ENCODE data around the gene ACMSD.

DNA sequence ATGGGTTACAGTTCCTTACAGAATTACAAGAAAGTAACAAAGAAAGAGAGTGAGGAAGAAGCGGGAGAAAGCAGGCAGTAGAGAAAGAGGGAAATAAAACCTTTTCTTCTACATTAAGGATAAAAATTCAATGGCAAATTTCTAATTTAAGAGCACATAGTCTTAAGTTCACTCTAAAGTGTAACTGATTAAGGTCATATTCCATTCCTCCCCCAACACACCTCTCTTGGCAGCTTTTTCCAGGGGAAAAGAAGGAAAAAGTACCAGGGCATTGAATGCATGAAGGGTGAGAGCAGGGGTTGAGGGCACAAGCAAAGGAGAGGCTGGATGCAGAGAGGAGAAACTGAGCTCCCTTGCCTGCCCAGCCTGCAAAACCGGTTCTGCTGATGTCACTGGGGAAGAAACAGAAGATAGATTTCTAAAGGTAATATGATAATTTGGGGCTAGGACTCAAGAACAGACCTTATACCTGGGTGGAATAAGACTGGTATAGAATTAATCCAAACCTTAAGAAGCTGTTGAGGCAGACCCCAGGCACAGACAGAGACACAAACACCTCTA lies 4.6 kb downstream of the ACMSD start:
- TF ChIP-seq POLR2A (IDR thresholded peaks at IDR 0.05; ENCODE audit: low read depth, low read length) (no peak), SPI1 (IDR thresholded peaks at IDR 0.05; ENCODE audit: low read depth, low read length) (no peak), POU2F2 (IDR thresholded peaks at IDR 0.05; ENCODE audit: low read depth, low read length) (no peak), POLR2AphosphoS5 (IDR thresholded peaks at IDR 0.05; ENCODE audit: low read depth, low read length) (no peak), TAF1 (IDR thresholded peaks at IDR 0.05; ENCODE audit: low read depth, low read length) (no peak), PAX5 (IDR thresholded peaks at IDR 0.05; ENCODE audit: insufficient read depth, low read length, severe bottlenecking) (no peak)

Measured in GM12891 (cell line).